RWPE1 (cell line): ENCODE results near the gene FAM117B.
A peak's percentile ranks its signal among the peaks of the same experiment; 100 is the strongest.

Experiments used
- CTCF ChIA-PET: fragments of 350-600 bp; sonication (Branson Sonifier 250); formaldehyde crosslinking; extraction: SDS; loops from one replicate; lab custom pipeline; 2021; lab: Yijun Ruan, JAX
- POLR2A ChIA-PET: fragments of 400-600 bp; formaldehyde crosslinking; extraction: SDS; loops from one replicate; lab custom pipeline; 2020; ENCODE audit warnings: antibody characterized with exemption; ENCODE audit not compliant: low non-redundant PET; lab: Yijun Ruan, JAX
- DNase-seq: peaks from one replicate; pipeline ENCODE4 v3.0.0; 2012; ENCODE audit warnings: low spot score
- H3K27ac ChIP-seq: fragments of 450-650 bp; 2 replicates; pipeline ENCODE4 v1.5.1; 2017
- CTCF ChIP-seq: fragments of 450-650 bp; conservative IDR thresholded peaks from 2 replicates; pipeline ENCODE4 v1.5.1; 2017; ENCODE audit warnings: low read depth, mild to moderate bottlenecking

The FAM117B gene

GRCh38 chr2:202771741-202772460, 137.1 kb downstream of the FAM117B start:
- H3K27ac ChIP-seq, result no peak overlapping the region
- ChIA-PET POLR2A (no interaction called here), CTCF (no interaction called here)
- TF ChIP-seq CTCF, result no peak
- DNase-seq, result no peak

GRCh38 chr2:202773301-202773973, 138.7 kb downstream of the FAM117B start:
- no peak overlapping the region for H3K27ac ChIP-seq
- POLR2A ChIA-PET, result no interaction called here
- CTCF ChIA-PET, result interaction anchor here (0.7 kb wide), 2 partner anchors 28 to 219 kb away, joined by 3 read pairs; no protein-coding TSS in a partner anchor
- TF ChIP-seq CTCF, result no peak
- DNase-seq, result no peak

- CTCF ChIA-PET, result no interaction called here
- no peak overlapping the region for H3K27ac ChIP-seq
- POLR2A ChIA-PET, result no interaction called here
- no peak for TF ChIP-seq CTCF
- DNase-seq, result no peak
Observed at GRCh38 chr2:202774104-202774503, 139.3 kb downstream of the FAM117B start.

- CTCF ChIA-PET, result no interaction called here
- POLR2A ChIA-PET, result no interaction called here
- no peak for TF ChIP-seq CTCF
- no peak for DNase-seq
- no peak overlapping the region for H3K27ac ChIP-seq
Observed at GRCh38 chr2:202778217-202778616, 143.4 kb downstream of the FAM117B start.

- ChIA-PET CTCF (no interaction called here), POLR2A (no interaction called here)
- peak; percentile 88 for DNase-seq
- TF ChIP-seq CTCF, result no peak
- H3K27ac ChIP-seq, result no peak overlapping the region
Observed at GRCh38 chr2:202780514-202781021, 145.8 kb downstream of the FAM117B start.

- ChIA-PET POLR2A (no interaction called here), CTCF (interaction anchor here (0.7 kb wide), 1 partner anchor 34 kb away, joined by 3 read pairs; no protein-coding TSS in a partner anchor)
- no peak for DNase-seq
- TF ChIP-seq CTCF, result no peak
- H3K27ac ChIP-seq, result no peak overlapping the region
Observed at GRCh38 chr2:202782940-202783558, 148.3 kb downstream of the FAM117B start.
